ENCODE results near the gene EMB. TPM values are rescaled to one million over a fixed set of nuclear protein-coding genes. Genes with fewer than 3 reads are reported as not detected.
"Not testable (repeated sequence)": the region's sequence is repeated elsewhere in the genome, so short reads cannot be mapped to it uniquely, and the experiment has no call there.

The EMB gene
- total and polyA plus RNA-seq, 7 donors: 0.42 to 4.3 (median 2.8) TPM

DNA sequence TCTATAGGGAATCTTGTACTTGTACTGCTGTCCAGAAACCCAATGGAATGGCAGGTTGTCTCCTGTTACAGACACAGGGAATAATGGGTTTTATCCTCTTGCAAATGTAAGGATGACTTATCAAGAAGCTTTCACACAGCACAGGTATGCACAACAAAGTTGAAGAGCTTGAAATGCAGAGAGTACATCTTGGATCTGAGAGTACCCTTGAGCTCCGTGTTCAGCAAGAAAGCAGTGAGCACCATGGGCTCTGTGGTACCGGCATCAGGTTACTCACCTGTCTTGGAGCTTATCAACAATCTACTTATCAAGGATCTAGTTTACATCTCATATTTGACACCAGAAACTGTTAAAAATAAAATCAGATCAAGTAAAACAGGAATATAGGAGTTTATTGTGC is 22.0 kb upstream of the EMB start:
- Histone ChIP-seq H3K27me3 (ENCODE audit: insufficient read depth in 3 of 3, low read length in 2 of 3) (no peaks in the 10 kb centered on the region), H3K36me3 (ENCODE audit: insufficient read depth in 1 of 2, low read depth in 1 of 2) (no peaks in the 10 kb centered on the region), H3K27ac (no peak overlapping the region), H3K4me1 (no peaks in the 10 kb centered on the region), H3K9me3 (no peaks in the 10 kb centered on the region), H3K4me3 (no peak overlapping the region)
- intact Hi-C loops (cut with DNase I): no loop called here
- no peak for TF ChIP-seq CTCF (IDR thresholded peaks at IDR 0.05)
- ATAC-seq (no peak), DNase-seq (no peak)
- WGBS, 3 donors: 65 to 73% (median 72%) methylated on average over 2 of the region's 2 CpGs

DNA sequence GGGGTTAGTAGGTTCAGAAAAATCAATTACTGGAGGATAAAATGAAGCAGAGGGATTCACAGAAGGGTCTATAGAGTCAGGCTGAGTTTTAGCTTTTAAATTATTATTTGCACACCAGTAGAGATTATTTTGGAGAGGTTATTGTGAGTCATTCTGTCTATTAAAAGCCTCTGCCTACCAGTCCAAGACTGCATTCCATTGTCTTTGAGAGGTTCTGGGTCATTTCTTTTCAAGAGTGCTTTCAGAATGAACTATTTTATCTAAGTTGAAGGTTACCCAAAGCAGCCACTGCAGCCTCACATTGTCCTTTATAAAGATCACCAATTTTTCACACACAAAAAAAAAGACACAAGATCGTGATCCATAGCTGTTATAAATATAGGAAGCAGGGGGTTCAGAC is 21.5 kb upstream of the EMB start:
- H3K27me3 ChIP-seq (ENCODE audit: insufficient read depth in 3 of 3, low read length in 2 of 3); DNase-seq; H3K4me3 ChIP-seq; intact Hi-C loops (cut with DNase I); H3K36me3 ChIP-seq (ENCODE audit: insufficient read depth in 1 of 2, low read depth in 1 of 2); H3K4me1 ChIP-seq; H3K9me3 ChIP-seq; ATAC-seq; H3K27ac ChIP-seq: not testable (repeated sequence)
- WGBS, 3 donors: 68 to 82% (median 73%) methylated on average over 1 of the region's 1 CpG

DNA sequence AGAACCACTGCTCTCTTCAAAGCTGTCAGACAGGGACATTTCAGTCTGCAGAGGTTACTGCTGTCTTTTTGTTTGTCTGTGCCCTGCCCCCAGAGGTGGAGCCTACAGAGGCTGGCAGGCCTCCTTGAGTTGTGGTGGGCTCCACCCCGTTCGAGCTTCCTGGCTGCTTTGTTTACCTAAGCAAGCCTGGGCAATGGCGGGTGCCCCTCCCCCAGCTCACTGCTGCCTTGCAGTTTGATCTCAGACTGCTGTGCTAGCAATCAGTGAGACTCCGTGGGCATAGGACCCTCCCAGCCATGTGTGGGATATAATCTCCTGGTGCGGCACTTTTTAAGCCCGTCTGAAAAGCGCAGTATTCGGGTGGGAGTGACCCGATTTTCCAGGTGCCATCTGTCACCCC is 17.3 kb upstream of the EMB start:
- DNase-seq; intact Hi-C loops (cut with DNase I): not testable (repeated sequence)

GRCh38 chr5:50449241-50449640 is 8.2 kb upstream of the EMB start:
- intact Hi-C loops (cut with DNase I): not testable (repeated sequence)

More for the DNA sequence above, 17.3 kb upstream of the EMB start:
- H3K4me1 ChIP-seq; H3K27me3 ChIP-seq (ENCODE audit: insufficient read depth in 3 of 3, low read length in 2 of 3); H3K27ac ChIP-seq; H3K36me3 ChIP-seq (ENCODE audit: insufficient read depth in 1 of 2, low read depth in 1 of 2); H3K9me3 ChIP-seq; ATAC-seq; H3K4me3 ChIP-seq: not testable (repeated sequence)
- 80 to 85% (median 84%) methylated on average over 9 of the region's 9 CpGs for WGBS, 3 donors

GRCh38 chr5:50447941-50448340 is 6.9 kb upstream of the EMB start:
- H3K27ac ChIP-seq: no peak overlapping the region
- intact Hi-C loops (cut with DNase I): no loop called here
- no peaks in the 10 kb centered on the region for H3K27me3 ChIP-seq (ENCODE audit: insufficient read depth in 3 of 3, low read length in 2 of 3)
- 86 to 90% (median 86%) methylated on average over 7 of the region's 7 CpGs for WGBS, 3 donors
- ATAC-seq (no peak), DNase-seq (no peak)
- H3K9me3 ChIP-seq: no peaks in the 10 kb centered on the region
- TF ChIP-seq CTCF (IDR thresholded peaks at IDR 0.05): no peak
- H3K4me3 ChIP-seq: no peak overlapping the region
- H3K4me1 ChIP-seq: no peaks in the 10 kb centered on the region
- H3K36me3 ChIP-seq (ENCODE audit: insufficient read depth in 1 of 2, low read depth in 1 of 2): no peaks in the 10 kb centered on the region

More at GRCh38 chr5:50449241-50449640, 8.2 kb upstream of the EMB start:
- 33 to 53% (median 48%) methylated on average over 3 of the region's 3 CpGs for WGBS, 3 donors
- ATAC-seq; H3K4me1 ChIP-seq; H3K27ac ChIP-seq; H3K4me3 ChIP-seq; H3K9me3 ChIP-seq; DNase-seq; H3K36me3 ChIP-seq (ENCODE audit: insufficient read depth in 1 of 2, low read depth in 1 of 2); H3K27me3 ChIP-seq (ENCODE audit: insufficient read depth in 3 of 3, low read length in 2 of 3): not testable (repeated sequence)

DNA sequence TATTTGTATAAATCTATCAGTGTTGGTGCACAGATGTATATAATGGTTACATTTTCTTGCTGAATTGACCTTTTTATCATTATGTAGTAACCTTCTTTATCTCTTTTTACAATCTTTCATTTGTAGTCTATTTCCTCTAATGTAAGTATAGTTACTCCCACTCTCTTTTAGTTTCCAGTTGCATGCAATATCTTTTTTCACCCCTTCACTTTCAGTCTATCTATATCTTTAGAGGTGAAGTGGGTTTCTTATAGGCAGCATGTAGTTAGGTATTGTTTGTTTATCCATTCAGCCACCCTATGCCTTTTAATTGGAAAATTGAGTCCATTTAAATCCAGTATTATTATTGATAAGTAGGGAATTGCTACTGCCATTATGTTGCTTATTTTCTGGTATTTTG is 6.1 kb upstream of the EMB start:
- H3K27ac ChIP-seq: no peak overlapping the region
- H3K4me1 ChIP-seq: no peaks in the 10 kb centered on the region
- TF ChIP-seq CTCF (IDR thresholded peaks at IDR 0.05): no peak
- no peaks in the 10 kb centered on the region for H3K27me3 ChIP-seq (ENCODE audit: insufficient read depth in 3 of 3, low read length in 2 of 3)
- H3K9me3 ChIP-seq: no peaks in the 10 kb centered on the region
- no peak overlapping the region for H3K4me3 ChIP-seq
- ATAC-seq (no peak), DNase-seq (no peak)
- intact Hi-C loops (cut with DNase I): no loop called here
- H3K36me3 ChIP-seq (ENCODE audit: insufficient read depth in 1 of 2, low read depth in 1 of 2): no peaks in the 10 kb centered on the region

Data from psoas muscle (tissue), 8 donors.